Lower leg skin (tissue), 4 donors: ENCODE data around the gene SDK1. TPM values are rescaled to one million over a fixed set of nuclear protein-coding genes. Genes with fewer than 3 reads are reported as not detected.

ENCODE experiments used
- DNase-seq, 2 donors: peaks; one replicate each; pipeline ENCODE4 v3.0.0-alpha.2; 2019; ENCODE audit warnings: low spot score in 2 of 2
- H3K4me3 ChIP-seq: fragments of 200-600 bp; sonication (generic); 2 replicates; pipeline ENCODE4 v1.5.1; 2017; ENCODE audit warnings: mild to moderate bottlenecking, low read depth; ENCODE audit not compliant: poor library complexity, severe bottlenecking
- POLR2A ChIP-seq, 2 donors: fragments of 450-650 bp; IDR thresholded peaks; one replicate each; pipeline ENCODE4 v1.6.1; 2016 to 2017; ENCODE audit warnings: antibody characterized with exemption in 2 of 2, mild to moderate bottlenecking in 1 of 2, moderate library complexity in 1 of 2
- WGBS, 2 donors: methylation state at CpG; one replicate each; pipeline ENCODE4 v1.1.5; 2018; 5-methylcytosine and 5-hydroxymethylcytosine counted together
- intact Hi-C: fragments of 100-400 bp; cut with DNase I; formaldehyde crosslinking; loops from one replicate; pipeline ENCODE4 v1.15.0; 2023; ENCODE audit warnings: low total_unique reads
- total RNA-seq, 4 donors: library from RNA; depleted of rRNA; stranded (reverse); fragments of >200 nt; gene quantifications; one replicate each; pipeline ENCODE4 v1.1.0, GENCODE V29; 2016
- TF ChIP-seq, protein P1 (sequence below), 3 donors: fragments of 450-650 bp; IDR thresholded peaks; one replicate each; pipeline ENCODE4 v1.5.1; 2016; ENCODE audit warnings: antibody characterized with exemption in 3 of 3, mild to moderate bottlenecking in 3 of 3, moderate library complexity in 2 of 3

Gene SDK1
- total RNA-seq, 4 donors from 2014 or later, result 1.9 to 7.2 (median 5.1) TPM

DNA sequence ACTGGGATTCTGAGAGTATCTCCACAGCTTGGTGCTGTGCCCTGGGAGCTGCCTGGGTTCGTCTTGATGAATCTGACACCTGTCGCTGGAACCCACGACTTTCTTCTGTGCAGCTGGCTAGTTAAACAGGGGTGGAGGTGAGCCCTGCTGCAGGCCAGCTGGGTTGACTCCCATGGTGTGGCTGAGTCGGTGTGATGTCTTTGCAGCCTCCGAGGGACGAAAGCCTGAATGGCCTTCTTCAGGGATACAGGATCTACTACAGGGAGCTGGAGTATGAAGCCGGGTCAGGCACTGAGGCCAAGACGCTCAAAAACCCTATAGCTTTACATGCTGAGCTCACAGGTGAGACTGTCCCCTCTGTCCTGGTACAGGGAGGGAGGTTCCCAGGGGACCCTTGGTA lies 873.0 kb downstream of the SDK1 start:
- TF ChIP-seq, protein P1, sequence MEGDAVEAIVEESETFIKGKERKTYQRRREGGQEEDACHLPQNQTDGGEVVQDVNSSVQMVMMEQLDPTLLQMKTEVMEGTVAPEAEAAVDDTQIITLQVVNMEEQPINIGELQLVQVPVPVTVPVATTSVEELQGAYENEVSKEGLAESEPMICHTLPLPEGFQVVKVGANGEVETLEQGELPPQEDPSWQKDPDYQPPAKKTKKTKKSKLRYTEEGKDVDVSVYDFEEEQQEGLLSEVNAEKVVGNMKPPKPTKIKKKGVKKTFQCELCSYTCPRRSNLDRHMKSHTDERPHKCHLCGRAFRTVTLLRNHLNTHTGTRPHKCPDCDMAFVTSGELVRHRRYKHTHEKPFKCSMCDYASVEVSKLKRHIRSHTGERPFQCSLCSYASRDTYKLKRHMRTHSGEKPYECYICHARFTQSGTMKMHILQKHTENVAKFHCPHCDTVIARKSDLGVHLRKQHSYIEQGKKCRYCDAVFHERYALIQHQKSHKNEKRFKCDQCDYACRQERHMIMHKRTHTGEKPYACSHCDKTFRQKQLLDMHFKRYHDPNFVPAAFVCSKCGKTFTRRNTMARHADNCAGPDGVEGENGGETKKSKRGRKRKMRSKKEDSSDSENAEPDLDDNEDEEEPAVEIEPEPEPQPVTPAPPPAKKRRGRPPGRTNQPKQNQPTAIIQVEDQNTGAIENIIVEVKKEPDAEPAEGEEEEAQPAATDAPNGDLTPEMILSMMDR (IDR thresholded peaks at IDR 0.05), result no peak
- no peak for TF ChIP-seq POLR2A (IDR thresholded peaks at IDR 0.05)
- intact Hi-C loops, result no loop called here
- no peak for DNase-seq
- 91% methylated on average over 8 of the region's 8 CpGs for WGBS, 2 donors
- H3K4me3 ChIP-seq, result no peak overlapping the region

DNA sequence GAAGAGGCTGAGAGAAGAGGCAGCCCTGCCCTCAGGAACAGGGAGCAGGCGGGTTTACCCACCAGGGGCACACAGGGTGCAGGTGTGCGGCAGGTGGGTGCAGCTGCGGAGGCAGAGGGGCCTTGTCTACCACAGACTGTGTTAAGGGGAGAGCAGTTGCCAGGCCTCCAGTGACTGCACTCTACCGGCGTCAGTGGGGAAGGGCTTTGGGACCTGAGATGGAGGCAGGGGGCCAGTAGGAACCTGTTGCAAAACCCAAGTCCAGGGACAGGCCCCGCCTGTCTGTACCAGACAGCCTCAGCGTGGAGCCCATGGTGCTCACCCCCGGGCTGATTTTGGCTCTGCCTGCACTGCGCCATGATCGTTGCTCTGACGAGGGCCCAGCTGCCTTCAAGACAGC lies 873.4 kb downstream of the SDK1 start:
- TF ChIP-seq, protein P1 (IDR thresholded peaks at IDR 0.05), result no peak
- no peak for TF ChIP-seq POLR2A (IDR thresholded peaks at IDR 0.05)
- 76 to 89% methylated on average over 10 to 11 of the region's 11 CpGs for WGBS, 2 donors
- intact Hi-C loops, result no loop called here
- no peak for DNase-seq
- no peak overlapping the region for H3K4me3 ChIP-seq

DNA sequence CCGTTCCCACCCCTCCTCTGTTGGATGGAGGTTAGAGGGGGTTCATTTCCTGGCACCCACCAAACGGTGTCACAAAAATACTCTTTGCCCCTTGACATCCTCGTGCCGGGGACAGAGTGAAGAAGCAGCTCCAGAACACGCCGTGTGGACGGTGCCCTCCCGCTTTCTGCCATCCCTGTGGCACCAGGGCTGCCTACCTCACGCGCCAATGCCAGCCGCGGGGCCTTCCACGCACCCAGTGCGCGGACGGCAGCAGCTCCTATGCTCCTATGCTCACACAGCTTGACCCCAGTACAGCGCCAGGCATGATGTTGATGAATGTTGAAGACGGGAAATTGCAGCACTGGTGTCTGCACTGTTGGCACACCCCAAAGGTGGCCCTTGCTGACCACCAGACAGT lies 873.8 kb downstream of the SDK1 start:
- TF ChIP-seq, protein P1 (IDR thresholded peaks at IDR 0.05), result no peak
- no peak for TF ChIP-seq POLR2A (IDR thresholded peaks at IDR 0.05)
- no peak for DNase-seq
- H3K4me3 ChIP-seq, result no peak overlapping the region
- WGBS, 2 donors, result 95 to 96% methylated on average over 14 to 18 of the region's 18 CpGs
- intact Hi-C loops, result no loop called here

DNA sequence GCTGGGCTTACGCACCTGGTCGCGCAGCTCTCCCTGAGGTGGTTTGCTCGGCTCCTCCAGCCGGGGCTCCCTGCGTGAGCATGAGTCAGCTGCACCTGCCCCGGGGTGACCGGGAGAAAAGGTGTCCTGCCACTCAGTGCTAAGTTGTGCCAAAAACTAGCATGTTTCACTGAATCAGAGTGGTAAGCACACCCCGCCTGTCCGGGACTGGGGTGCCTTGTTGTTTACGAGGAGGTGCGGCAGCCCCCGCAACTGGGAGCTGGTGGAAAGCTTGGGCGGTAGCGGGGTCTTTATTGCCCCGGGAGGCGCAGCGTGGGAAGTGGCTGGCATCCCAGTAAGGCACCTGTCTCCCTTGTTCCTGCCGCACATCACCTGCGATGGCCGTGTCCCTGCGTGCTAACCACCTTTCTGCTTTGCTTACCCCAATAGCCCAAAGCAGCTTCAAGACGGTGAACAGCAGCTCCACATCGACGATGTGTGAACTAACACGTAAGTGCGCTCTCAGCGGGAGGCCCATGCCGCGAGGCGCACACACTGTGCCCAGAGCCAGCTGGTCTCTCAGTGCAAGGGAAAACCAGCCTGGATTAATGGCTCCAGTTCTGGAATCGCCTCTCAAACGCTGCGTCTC lies 874.4 kb downstream of the SDK1 start:
- 69 to 72% methylated on average over 34 of the region's 34 CpGs for WGBS, 2 donors

DNA sequence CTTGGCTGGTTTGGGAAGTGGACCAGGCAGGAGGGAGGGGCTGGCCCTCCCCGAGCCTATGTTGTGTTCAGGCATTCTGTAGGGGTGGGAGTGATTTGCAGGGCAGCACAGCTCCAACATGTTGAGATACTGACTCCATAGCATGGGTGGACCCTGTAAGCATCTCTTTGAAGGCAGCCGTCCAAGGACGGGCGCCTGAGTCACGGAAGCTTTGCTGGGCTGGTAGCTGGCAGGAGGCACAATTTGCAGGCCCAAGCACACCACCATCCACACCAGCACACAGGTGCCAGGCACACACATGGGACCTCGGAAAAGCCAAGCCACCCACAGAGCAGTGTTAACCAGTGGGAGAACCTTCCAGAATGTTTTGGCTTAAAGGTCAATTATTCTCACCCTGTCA lies 875.9 kb downstream of the SDK1 start:
- peak in 1 of 2 donors; percentile 46 for DNase-seq
- 62 to 68% methylated on average over 6 of the region's 6 CpGs for WGBS, 2 donors
- intact Hi-C loops, result no loop called here
- H3K4me3 ChIP-seq, result no peak overlapping the region
- TF ChIP-seq, protein P1 (IDR thresholded peaks at IDR 0.05), result no peak
- TF ChIP-seq POLR2A (IDR thresholded peaks at IDR 0.05), result no peak

More for the DNA sequence above, 874.4 kb downstream of the SDK1 start:
- intact Hi-C loops, result no loop called here
- DNase-seq, result no peak
- no peak for TF ChIP-seq POLR2A (IDR thresholded peaks at IDR 0.05)
- TF ChIP-seq, protein P1 (IDR thresholded peaks at IDR 0.05), result no peak
- H3K4me3 ChIP-seq, result no peak overlapping the region

DNA sequence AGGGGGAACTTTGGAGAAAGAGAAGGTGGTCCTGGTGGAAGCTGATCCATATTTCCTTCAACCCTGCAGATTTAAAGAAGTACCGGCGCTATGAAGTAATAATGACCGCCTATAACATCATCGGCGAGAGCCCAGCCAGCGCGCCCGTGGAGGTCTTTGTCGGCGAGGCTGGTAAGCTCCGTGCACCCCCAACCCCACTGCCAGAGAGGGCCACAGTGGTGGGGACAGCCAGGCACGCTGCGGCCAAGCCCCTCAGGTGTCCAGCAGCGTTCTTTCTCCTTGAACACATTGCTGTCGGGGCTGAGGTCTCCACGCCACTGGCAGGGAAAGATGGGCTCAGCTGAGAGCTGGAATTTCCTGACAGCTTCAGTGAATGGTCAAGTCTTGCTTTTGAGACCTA lies 877.4 kb downstream of the SDK1 start:
- 95% methylated on average over 16 of the region's 16 CpGs for WGBS, 2 donors
- no peak for DNase-seq
- no peak for TF ChIP-seq POLR2A (IDR thresholded peaks at IDR 0.05)
- TF ChIP-seq, protein P1 (IDR thresholded peaks at IDR 0.05), result no peak
- H3K4me3 ChIP-seq, result no peak overlapping the region
- intact Hi-C loops, result no loop called here
